Measurements from ENCODE around the gene ADGRA3. TPM values are rescaled to one million over a fixed set of nuclear protein-coding genes. Genes with fewer than 3 reads are reported as not detected.

Gene ADGRA3, protein sequence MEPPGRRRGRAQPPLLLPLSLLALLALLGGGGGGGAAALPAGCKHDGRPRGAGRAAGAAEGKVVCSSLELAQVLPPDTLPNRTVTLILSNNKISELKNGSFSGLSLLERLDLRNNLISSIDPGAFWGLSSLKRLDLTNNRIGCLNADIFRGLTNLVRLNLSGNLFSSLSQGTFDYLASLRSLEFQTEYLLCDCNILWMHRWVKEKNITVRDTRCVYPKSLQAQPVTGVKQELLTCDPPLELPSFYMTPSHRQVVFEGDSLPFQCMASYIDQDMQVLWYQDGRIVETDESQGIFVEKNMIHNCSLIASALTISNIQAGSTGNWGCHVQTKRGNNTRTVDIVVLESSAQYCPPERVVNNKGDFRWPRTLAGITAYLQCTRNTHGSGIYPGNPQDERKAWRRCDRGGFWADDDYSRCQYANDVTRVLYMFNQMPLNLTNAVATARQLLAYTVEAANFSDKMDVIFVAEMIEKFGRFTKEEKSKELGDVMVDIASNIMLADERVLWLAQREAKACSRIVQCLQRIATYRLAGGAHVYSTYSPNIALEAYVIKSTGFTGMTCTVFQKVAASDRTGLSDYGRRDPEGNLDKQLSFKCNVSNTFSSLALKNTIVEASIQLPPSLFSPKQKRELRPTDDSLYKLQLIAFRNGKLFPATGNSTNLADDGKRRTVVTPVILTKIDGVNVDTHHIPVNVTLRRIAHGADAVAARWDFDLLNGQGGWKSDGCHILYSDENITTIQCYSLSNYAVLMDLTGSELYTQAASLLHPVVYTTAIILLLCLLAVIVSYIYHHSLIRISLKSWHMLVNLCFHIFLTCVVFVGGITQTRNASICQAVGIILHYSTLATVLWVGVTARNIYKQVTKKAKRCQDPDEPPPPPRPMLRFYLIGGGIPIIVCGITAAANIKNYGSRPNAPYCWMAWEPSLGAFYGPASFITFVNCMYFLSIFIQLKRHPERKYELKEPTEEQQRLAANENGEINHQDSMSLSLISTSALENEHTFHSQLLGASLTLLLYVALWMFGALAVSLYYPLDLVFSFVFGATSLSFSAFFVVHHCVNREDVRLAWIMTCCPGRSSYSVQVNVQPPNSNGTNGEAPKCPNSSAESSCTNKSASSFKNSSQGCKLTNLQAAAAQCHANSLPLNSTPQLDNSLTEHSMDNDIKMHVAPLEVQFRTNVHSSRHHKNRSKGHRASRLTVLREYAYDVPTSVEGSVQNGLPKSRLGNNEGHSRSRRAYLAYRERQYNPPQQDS (N-terminal part only)
- 19.6 to 22.7 TPM (median 21.4 TPM) in 5 replicates for total RNA-seq (2022; extraction: Qiagen RNA extraction)

DNA sequence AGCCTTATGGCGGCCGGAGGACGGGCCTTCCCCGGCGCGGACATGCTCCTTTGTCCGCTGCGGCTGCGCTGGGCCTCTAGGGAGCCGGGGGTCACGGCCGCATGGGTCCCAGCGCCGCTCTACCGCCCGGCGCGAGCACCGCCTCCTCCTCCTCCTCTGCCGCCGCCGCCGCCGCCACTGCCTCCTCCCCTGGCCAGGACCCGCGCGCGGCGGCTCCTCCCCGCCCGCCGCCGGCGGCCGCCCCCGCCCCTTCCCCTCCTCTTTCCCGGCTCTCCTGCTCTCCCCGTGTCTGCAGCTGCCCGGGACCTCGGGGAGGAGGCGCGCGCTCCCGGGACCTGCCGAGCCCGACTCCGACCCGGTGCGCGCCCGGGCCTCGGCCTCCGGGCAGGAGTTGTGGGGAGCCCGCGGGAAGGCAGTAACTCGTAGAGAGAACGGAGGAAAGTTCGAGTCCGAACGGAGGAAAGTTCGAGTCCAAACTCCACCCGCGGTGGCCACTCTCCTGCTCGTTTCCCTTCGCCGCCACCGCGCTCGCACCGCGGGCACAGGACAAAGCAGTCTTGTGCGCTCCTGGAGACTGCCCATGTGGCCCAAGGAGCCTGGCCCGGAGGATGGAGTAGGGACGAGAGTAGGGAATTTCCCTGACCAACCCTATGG lies at the start of gene ADGRA3:
TSS of gene ADGRA3 (minus strand) at position 179 of the 654 bp plus-strand sequence. CDS start 282 bp downstream, outside the sequence.

Other genes with a start within 250 kb of the ADGRA3 start
- not detected in 5 replicates for gene GBA3, start 176.9 kb upstream of the ADGRA3 start, total RNA-seq (2022; extraction: Qiagen RNA extraction)